Measurements from ENCODE around the gene SLC16A4. TPM values are rescaled to one million over a fixed set of nuclear protein-coding genes. Genes with fewer than 3 reads are reported as not detected.

SLC16A4 gene
- total RNA-seq, 1 experiment from 2014 or later = 0.28 TPM

- CTCF ChIA-PET = interaction anchor here (0.6 to 1.2 kb wide), 7 partner anchors 8 to 884 kb away, joined by 3 to 5 read pairs (median 3); no protein-coding TSS in a partner anchor
- peak overlapping the region; percentile 73 for H3K27ac Mint-ChIP-seq
- peaks cover 26% of the 10 kb centered on the region for H3K36me3 Mint-ChIP-seq
- H3K9me3 Mint-ChIP-seq = no peaks in the 10 kb centered on the region
- H3K4me1 Mint-ChIP-seq = 0 out of 2 replicates have a peak, but pooled peaks cover 2% of the 10 kb centered on the region
- no peaks in the 10 kb centered on the region for H3K27me3 Mint-ChIP-seq (ENCODE audit: low read depth)
- TF ChIP-seq RELA (CRISPR knock-in tag; IDR thresholded peaks at IDR 0.05; ENCODE audit: borderline replicate concordance) (no peak), ZNF532 (CRISPR knock-in tag; IDR thresholded peaks at IDR 0.05; ENCODE audit: borderline replicate concordance) (no peak), ZNF671 (CRISPR knock-in tag; IDR thresholded peaks at IDR 0.05) (no peak), ZNF425 (CRISPR knock-in tag; conservative IDR thresholded peaks at IDR 0.05) (no peak), NFATC4 (CRISPR knock-in tag; IDR thresholded peaks at IDR 0.05) (no peak), CBFB (CRISPR knock-in tag; IDR thresholded peaks at IDR 0.05; ENCODE audit: low read depth) (no peak), AR (CRISPR knock-in tag; IDR thresholded peaks at IDR 0.05) (no peak), GRHL2 (CRISPR knock-in tag; IDR thresholded peaks at IDR 0.05; ENCODE audit: insufficient replicate concordance, severe bottlenecking) (no peak)
- POLR2A ChIA-PET = no interaction called here
- ATAC-seq = no peak
- H3K4me3 Mint-ChIP-seq = no peak overlapping the region
- no peak for DNase-seq (ENCODE audit: low spot score)
Measured at GRCh38 chr1:110383251-110383990, 7.4 kb downstream of the SLC16A4 start.

- DNase-seq (ENCODE audit: low spot score) = no peak
- Mint-ChIP-seq H3K27ac (0 out of 2 replicates have a peak overlapping the region, but pooled peaks have one; percentile 4), H3K4me3 (no peak overlapping the region), H3K36me3 (peaks cover 37% of the 10 kb centered on the region), H3K27me3 (ENCODE audit: low read depth) (no peaks in the 10 kb centered on the region), H3K4me1 (0 out of 2 replicates have a peak, but pooled peaks cover 2% of the 10 kb centered on the region), H3K9me3 (no peaks in the 10 kb centered on the region)
- ChIA-PET CTCF (no interaction called here), POLR2A (no interaction called here)
- ATAC-seq = no peak
- no peak for TF ChIP-seq USF2 (CRISPR knock-in tag; IDR thresholded peaks at IDR 0.05)
- TF ChIP-seq ERG (CRISPR knock-in tag; IDR thresholded peaks at IDR 0.05) = no peak
- TF ChIP-seq ZNF512 (CRISPR knock-in tag; IDR thresholded peaks at IDR 0.05; ENCODE audit: borderline replicate concordance) = no peak
- TF ChIP-seq OVOL2 (CRISPR knock-in tag; IDR thresholded peaks at IDR 0.05; ENCODE audit: borderline replicate concordance) = no peak
- no peak for TF ChIP-seq IRF1 (CRISPR knock-in tag; IDR thresholded peaks at IDR 0.05)
- TF ChIP-seq SMAD4 (CRISPR knock-in tag; IDR thresholded peaks at IDR 0.05) = no peak
- no peak for TF ChIP-seq ATF6 (CRISPR knock-in tag; IDR thresholded peaks at IDR 0.05)
Measured at GRCh38 chr1:110380672-110381283, 10.0 kb downstream of the SLC16A4 start.
